Naive thymus-derived CD4-positive, alpha-beta T cell (primary cell): ENCODE measurements around the gene SLC25A45. TPM values are rescaled to one million over a fixed set of nuclear protein-coding genes. Genes with fewer than 3 reads are reported as not detected.

ENCODE experiments used
- ATAC-seq: fragments of 150-1000 bp; cut with Tn5 transposase; 2 replicates; pipeline ENCODE4 v1.10.0; 2021; ENCODE audit warnings: mild to moderate bottlenecking, moderate library complexity
- CTCF ChIA-PET: fragments of 350-600 bp; sonication (Branson Sonifier 250); formaldehyde crosslinking; loops from one replicate; lab custom pipeline; 2021; ENCODE audit warnings: antibody characterized with exemption; lab: Charles Lee
- POLR2A ChIA-PET: fragments of 350-600 bp; sonication (Branson Sonifier 250); formaldehyde crosslinking; loops from one replicate; lab custom pipeline; 2021; ENCODE audit warnings: antibody characterized with exemption, inconsistent platforms; lab: Charles Lee
- DNase-seq, 9 donors: peaks; one replicate each; pipeline versions ENCODE4 v3.0.0 to v3.0.0-alpha.2; 2020 to 2022; ENCODE audit warnings: mixed read lengths in 1 of 9
- H3K27ac ChIP-seq: one replicate; pipeline ENCODE4 v1.7.0; 2013; ENCODE audit warnings: mild to moderate bottlenecking, low read depth, low read length, moderate library complexity
- H3K27me3 ChIP-seq, 2 donors: one replicate each; pipeline ENCODE4 v1.7.0; 2013; ENCODE audit warnings: low read length in 2 of 2, mild to moderate bottlenecking in 2 of 2, moderate library complexity in 2 of 2; ENCODE audit not compliant: control insufficient read depth in 2 of 2, insufficient read depth in 2 of 2
- H3K36me3 ChIP-seq, 3 experiments: 1 replicate in 2 of 3; 2 replicates in 1 of 3; pipeline ENCODE4 v1.7.0; 2013; ENCODE audit warnings: low read length in 3 of 3, mild to moderate bottlenecking in 3 of 3, moderate library complexity in 1 of 3; ENCODE audit not compliant: insufficient read depth in 3 of 3, control insufficient read depth in 2 of 3
- H3K4me1 ChIP-seq, 2 donors: one replicate each; pipeline ENCODE4 v1.7.0; 2013; ENCODE audit warnings: low read length in 2 of 2, mild to moderate bottlenecking in 2 of 2, moderate library complexity in 1 of 2; ENCODE audit not compliant: control insufficient read depth in 2 of 2, insufficient read depth in 2 of 2
- H3K4me3 ChIP-seq: 2 replicates; pipeline ENCODE4 v1.7.0; 2013; ENCODE audit warnings: mild to moderate bottlenecking, low read length
- H3K9me3 ChIP-seq, 3 experiments: 1 replicate in 2 of 3; 2 replicates in 1 of 3; pipeline ENCODE4 v1.7.0; 2013; ENCODE audit warnings: low read length in 3 of 3; ENCODE audit not compliant: control insufficient read depth in 2 of 3
- H3K27ac Mint-ChIP-seq, 9 donors: one replicate each; pipeline ENCODE4 v1.8.0; 2020 to 2022; ENCODE audit warnings: mixed read lengths in 9 of 9, mild to moderate bottlenecking in 8 of 9, moderate library complexity in 5 of 9, inconsistent platforms in 2 of 9
- H3K27me3 Mint-ChIP-seq, 5 donors: one replicate each; pipeline ENCODE4 v1.8.0; 2021 to 2022; ENCODE audit warnings: mixed read lengths in 5 of 5, mild to moderate bottlenecking in 1 of 5
- H3K36me3 Mint-ChIP-seq, 5 donors: one replicate each; pipeline ENCODE4 v1.8.0; 2020 to 2022; ENCODE audit warnings: mixed read lengths in 5 of 5, mild to moderate bottlenecking in 3 of 5, inconsistent platforms in 1 of 5
- H3K4me1 Mint-ChIP-seq, 7 donors: one replicate each; pipeline ENCODE4 v1.8.0; 2020 to 2022; ENCODE audit warnings: mixed read lengths in 7 of 7, mild to moderate bottlenecking in 3 of 7, inconsistent platforms in 1 of 7
- H3K4me3 Mint-ChIP-seq, 10 donors: one replicate each; pipeline ENCODE4 v1.8.0; 2020 to 2022; ENCODE audit warnings: mild to moderate bottlenecking in 10 of 10, mixed read lengths in 10 of 10, moderate library complexity in 6 of 10, inconsistent platforms in 2 of 10
- H3K9me3 Mint-ChIP-seq, 11 donors: one replicate each; pipeline ENCODE4 v1.8.0; 2020 to 2022; ENCODE audit warnings: mixed read lengths in 11 of 11, mild to moderate bottlenecking in 4 of 11, inconsistent platforms in 1 of 11, moderate library complexity in 1 of 11
- intact Hi-C, 2 donors: fragments of 100-400 bp; cut with micrococcal nuclease; formaldehyde crosslinking; loops; one replicate each; pipeline ENCODE4 v1.15.1; 2023
- polyA plus RNA-seq, 2 donors: library from polyadenylated mRNA; unstranded; fragments of 300-500 nt; fragmentation: Illumina TruSeq; gene quantifications; one replicate each; pipeline ENCODE4 v1.2.3, GENCODE V29; 2021
- total RNA-seq, 6 experiments: library from RNA in 5 of 6; stranded (reverse) in 5 of 6; gene quantifications; 1 replicate in 5 of 6; 2 replicates in 1 of 6; pipeline ENCODE4 v1.2.3 and lab custom pipeline; 2021 to 2026

SLC25A45 gene
- total and polyA plus RNA-seq, 7 experiments from 2014 or later = 12.3 to 90.6 (median 24.8) TPM

DNA sequence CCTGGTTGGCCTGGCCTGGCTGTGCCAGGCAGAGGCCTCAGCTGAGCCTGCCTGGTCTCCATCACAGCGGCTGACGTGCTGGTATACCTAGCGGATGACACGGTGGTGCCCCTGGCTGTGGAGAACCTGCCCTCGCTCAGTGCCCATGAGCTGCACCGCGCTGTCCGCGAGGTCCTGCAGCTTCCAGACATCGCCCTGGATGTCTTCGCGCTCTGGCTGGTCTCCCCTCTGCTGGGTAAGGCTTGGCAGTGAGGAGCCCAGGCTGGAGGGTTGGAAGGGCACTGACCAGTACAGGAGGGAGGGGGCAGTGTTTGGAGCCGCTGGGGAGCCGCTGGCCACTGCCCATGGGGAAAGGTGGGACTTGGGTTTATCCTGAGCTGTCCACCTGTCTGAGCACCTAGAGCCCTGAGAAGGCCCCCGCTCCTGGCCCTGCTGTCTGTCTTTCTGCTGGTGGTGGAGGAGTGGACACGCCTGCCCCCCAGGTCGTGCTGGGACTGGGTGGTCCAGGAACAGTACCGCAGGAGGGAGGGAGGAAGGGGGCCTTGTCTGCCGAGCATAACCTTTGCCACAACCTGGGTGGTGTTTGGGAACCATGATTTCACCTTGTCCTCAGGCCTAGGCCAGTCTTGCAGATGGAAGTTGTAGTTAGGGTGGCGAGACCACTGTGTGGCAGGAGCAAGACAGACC, 7.0 kb upstream of the SLC25A45 start:
- Mint-ChIP-seq H3K9me3 (no peaks in the 10 kb centered on the region), H3K27me3 (no peaks in the 10 kb centered on the region), H3K4me1 (peaks cover 39 to 61% (median 47%) of the 10 kb centered on the region in 7 donors), H3K36me3 (peaks cover 0 to 8% (median 0%) of the 10 kb centered on the region in 5 donors), H3K27ac (peak overlapping the region in 6 of 9 donors; percentile 41 to 81 (median 66)), H3K4me3 (peak overlapping the region in 8 of 10 donors; percentile 20 to 94 (median 76))
- ChIA-PET POLR2A (interaction anchor here (1.6 to 17.2 kb wide), 3 partner anchors 18 to 114 kb away, joined by 7 to 460 read pairs (median 278); partner anchors contain the start of genes MALAT1 and NEAT1), CTCF (interaction anchor here (1.0 kb wide), 1 partner anchor 13 kb away, joined by 3 read pairs; no protein-coding TSS in a partner anchor)
- Histone ChIP-seq H3K27me3 (no peaks in the 10 kb centered on the region), H3K9me3 (no peaks in the 10 kb centered on the region), H3K36me3 (peaks cover 0 to 55% (median 5%) of the 10 kb centered on the region in 3 experiments), H3K4me1 (peaks cover 46 to 50% of the 10 kb centered on the region in 2 donors), H3K4me3 (no peak overlapping the region), H3K27ac (no peak overlapping the region)
- ATAC-seq (no peak), DNase-seq (no peak)
- intact Hi-C loops = no loop called here

- ChIA-PET POLR2A (interaction anchor here (0.6 to 17.2 kb wide), 9 partner anchors 11 to 129 kb away, joined by 3 to 460 read pairs (median 4); partner anchors contain the start of genes MALAT1 and NEAT1), CTCF (interaction anchor here (0.9 to 2.4 kb wide), 2 partner anchors 9 to 27 kb away, joined by 3 to 16 read pairs; no protein-coding TSS in a partner anchor)
- Mint-ChIP-seq H3K4me1 (peaks cover 46 to 68% (median 54%) of the 10 kb centered on the region in 7 donors), H3K27ac (peak overlapping the region; percentile 6 to 81 (median 67)), H3K4me3 (peak overlapping the region; percentile 63 to 94 (median 90)), H3K36me3 (peaks cover 0 to 8% (median 0%) of the 10 kb centered on the region in 5 donors), H3K27me3 (no peaks in the 10 kb centered on the region), H3K9me3 (peaks cover 0 to under 1% (median 0%) of the 10 kb centered on the region in 11 donors)
- Histone ChIP-seq H3K27me3 (no peaks in the 10 kb centered on the region), H3K4me1 (peaks cover 53 to 57% of the 10 kb centered on the region in 2 donors), H3K4me3 (no peak overlapping the region), H3K9me3 (no peaks in the 10 kb centered on the region), H3K27ac (no peak overlapping the region), H3K36me3 (peaks cover 0 to 48% (median 5%) of the 10 kb centered on the region in 3 experiments)
- no peak for ATAC-seq
- DNase-seq = no peak
- intact Hi-C loops = no loop called here
These were observed 6.3 kb upstream of the SLC25A45 start for GRCh38 chr11:65388731-65389130.

DNA sequence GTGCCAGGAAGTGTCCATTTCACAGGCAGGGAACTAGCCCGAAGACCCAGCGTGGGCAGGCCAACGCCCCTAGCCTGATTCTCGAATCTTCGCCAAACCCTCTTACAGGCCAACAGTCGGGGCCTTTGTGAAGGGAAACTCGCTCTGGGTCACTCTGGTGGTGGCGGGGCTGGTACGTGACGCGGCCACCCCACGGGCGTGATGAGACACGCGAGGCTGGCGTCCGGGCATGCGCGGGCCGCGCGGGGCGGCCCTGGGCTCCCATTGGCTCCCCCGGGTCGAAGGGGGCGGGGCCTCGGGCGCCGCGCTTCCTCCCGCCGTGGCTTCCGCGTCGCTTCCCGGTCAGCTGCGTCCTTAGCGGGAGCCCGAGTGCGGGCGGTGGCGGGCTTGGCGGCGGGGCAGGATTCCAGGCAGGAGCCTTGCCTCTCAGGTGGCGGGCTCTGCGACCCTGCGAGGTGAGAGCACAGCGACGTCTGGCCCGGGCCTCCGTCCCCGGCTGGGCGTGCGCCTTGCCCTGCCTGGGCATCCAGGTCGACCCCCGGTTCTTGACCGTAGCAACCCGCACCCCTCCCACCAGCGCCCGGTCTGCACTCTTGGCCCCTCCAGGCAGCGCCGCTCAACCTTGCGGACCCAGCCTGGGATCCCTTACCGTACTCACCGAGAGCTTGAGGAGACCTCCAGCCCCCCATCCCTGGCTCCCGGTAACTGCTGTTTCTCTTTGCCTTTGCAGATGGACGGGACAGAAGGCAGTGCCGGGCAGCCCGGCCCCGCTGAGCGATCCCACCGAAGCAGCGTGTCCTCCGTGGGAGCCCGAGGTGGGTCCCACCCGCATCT, 4.1 kb upstream of the SLC25A45 start, which contains the start of gene FRMD8:
FRMD8 (plus strand) TSS at position 331 of the 834 bp plus-strand sequence; CDS start at position 731, 400 bp downstream.
- H3K4me3 ChIP-seq = peak within 1 kb of the TSS; percentile 91
- DNase-seq = peak; percentile 83 to 93 (median 89)
- H3K4me1 ChIP-seq = peaks cover 64 to 69% of the 10 kb centered on the region in 2 donors
- ChIA-PET CTCF (interaction anchor here (1.1 to 2.4 kb wide), 3 partner anchors 30 to 113 kb away, joined by 3 to 16 read pairs (median 3); no protein-coding TSS in a partner anchor), POLR2A (interaction anchor here (0.6 to 17.2 kb wide), 13 partner anchors 10 to 165 kb away, joined by 3 to 460 read pairs (median 4); partner anchors contain the start of genes MALAT1 and NEAT1)
- Mint-ChIP-seq H3K4me1 (peaks cover 55 to 82% (median 73%) of the 10 kb centered on the region in 7 donors), H3K27me3 (no peaks in the 10 kb centered on the region), H3K4me3 (peak within 1 kb of the TSS; percentile 82 to 94 (median 92)), H3K36me3 (peaks cover 0 to 5% (median 0%) of the 10 kb centered on the region in 5 donors), H3K27ac (peak within 1 kb of the TSS; percentile 97 to 100 (median 99)), H3K9me3 (peaks cover 0 to 2% (median 0%) of the 10 kb centered on the region in 11 donors)
- H3K27me3 ChIP-seq = no peaks in the 10 kb centered on the region
- peaks cover 0 to 29% (median 0%) of the 10 kb centered on the region in 3 experiments for H3K36me3 ChIP-seq
- intact Hi-C loops = loop anchor here in 1 of 2 donors (1.0 kb wide), 1 partner anchor 154 kb away; no protein-coding TSS in a partner anchor
- peak; percentile 76 for ATAC-seq
- peak within 1 kb of the TSS; percentile 97 for H3K27ac ChIP-seq
- H3K9me3 ChIP-seq = no peaks in the 10 kb centered on the region

GRCh38 chr11:65384301-65384889, 1.9 kb upstream of the SLC25A45 start:
- DNase-seq = peak in 1 of 9 donors; percentile 23
- peak overlapping the region; percentile 48 to 94 (median 78) for H3K4me3 Mint-ChIP-seq

DNA sequence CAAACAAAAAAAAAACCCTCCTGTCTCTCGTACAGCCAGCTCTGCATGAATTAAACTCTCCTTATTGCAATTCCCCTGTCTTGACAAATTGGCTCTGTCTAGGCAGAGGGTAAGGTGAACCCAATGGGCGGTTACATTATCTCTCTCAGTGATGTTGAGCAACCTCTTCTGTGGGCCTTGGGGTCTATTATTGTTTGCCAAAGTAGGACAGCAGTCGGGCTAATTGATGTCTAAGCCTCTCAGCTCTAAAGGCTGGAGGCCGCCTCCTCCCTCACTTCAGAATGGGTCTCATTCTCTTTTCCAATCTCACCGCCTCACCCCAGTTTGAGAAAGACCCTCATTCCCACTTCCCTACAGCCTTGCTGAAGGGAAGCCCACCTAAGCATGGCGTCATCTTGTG, 1.3 kb upstream of the SLC25A45 start:
- Mint-ChIP-seq H3K4me1 (peaks cover 40 to 71% (median 61%) of the 10 kb centered on the region in 7 donors), H3K27ac (peak overlapping the region; percentile 97 to 100 (median 99)), H3K36me3 (peaks cover 0 to 3% (median 0%) of the 10 kb centered on the region in 5 donors), H3K27me3 (no peaks in the 10 kb centered on the region), H3K9me3 (peaks cover 0 to 2% (median 0%) of the 10 kb centered on the region in 11 donors), H3K4me3 (peak overlapping the region in 9 of 10 donors; percentile 44 to 94 (median 82))
- POLR2A ChIA-PET = interaction anchor here (0.8 to 17.2 kb wide), 14 partner anchors 10 to 261 kb away, joined by 3 to 460 read pairs (median 5); partner anchors contain the start of genes EHBP1L1, FAU, MALAT1 and MRPL49
- no peak for DNase-seq
- Histone ChIP-seq H3K27me3 (no peaks in the 10 kb centered on the region), H3K9me3 (no peaks in the 10 kb centered on the region), H3K27ac (peak overlapping the region; percentile 82), H3K4me3 (no peak overlapping the region), H3K36me3 (peaks cover 0 to 22% (median 0%) of the 10 kb centered on the region in 3 experiments), H3K4me1 (peaks cover 58% of the 10 kb centered on the region in 2 donors)
- CTCF ChIA-PET = interaction anchor here (0.9 to 2.7 kb wide), 4 partner anchors 33 to 124 kb away, joined by 5 to 17 read pairs (median 6); no protein-coding TSS in a partner anchor
- intact Hi-C loops = loop anchor here in 1 of 2 donors (2.0 kb wide), 1 partner anchor 29 kb away; the partner anchor contains the start of gene TIGD3
- ATAC-seq = no peak

More at GRCh38 chr11:65384301-65384889, 1.9 kb upstream of the SLC25A45 start:
- Histone ChIP-seq H3K9me3 (no peaks in the 10 kb centered on the region), H3K36me3 (peaks cover 0 to 23% (median 0%) of the 10 kb centered on the region in 3 experiments), H3K4me1 (peaks cover 62 to 63% of the 10 kb centered on the region in 2 donors), H3K27me3 (no peaks in the 10 kb centered on the region), H3K27ac (peak overlapping the region; percentile 82), H3K4me3 (no peak overlapping the region)
- intact Hi-C loops = no loop called here
- peaks cover 0 to 2% (median 0%) of the 10 kb centered on the region in 11 donors for H3K9me3 Mint-ChIP-seq
- H3K36me3 Mint-ChIP-seq = peaks cover 0 to 5% (median 0%) of the 10 kb centered on the region in 5 donors
- ATAC-seq = no peak
- H3K4me1 Mint-ChIP-seq = peaks cover 46 to 77% (median 66%) of the 10 kb centered on the region in 7 donors
- ChIA-PET CTCF (interaction anchor here (1.7 to 2.7 kb wide), 2 partner anchors 32 to 123 kb away, joined by 7 to 17 read pairs; no protein-coding TSS in a partner anchor), POLR2A (interaction anchor here (0.7 to 17.2 kb wide), 10 partner anchors 11 to 141 kb away, joined by 3 to 460 read pairs (median 5); partner anchors contain the start of genes MALAT1, NEAT1 and SCYL1)
- H3K27ac Mint-ChIP-seq = peak overlapping the region; percentile 97 to 100 (median 99)
- no peaks in the 10 kb centered on the region for H3K27me3 Mint-ChIP-seq
